DND-41 (cell line): ENCODE measurements around the gene LRRC40.

Experiments used
- EZH2 ChIP-seq: IDR thresholded peaks from 3 replicates; pipeline ENCODE4 v1.6.1; 2012; ENCODE audit warnings: borderline replicate concordance, low read depth, mild to moderate bottlenecking, moderate library complexity, low read length, inconsistent platforms; ENCODE audit not compliant: severe bottlenecking
- TF ChIP-seq, protein P1 (sequence below): IDR thresholded peaks from 2 replicates; pipeline ENCODE4 v1.5.1; 2012; ENCODE audit warnings: borderline replicate concordance, low read length, moderate library complexity, mild to moderate bottlenecking; ENCODE audit not compliant: poor library complexity, severe bottlenecking; ENCODE audit errors: extremely low read depth

DNA sequence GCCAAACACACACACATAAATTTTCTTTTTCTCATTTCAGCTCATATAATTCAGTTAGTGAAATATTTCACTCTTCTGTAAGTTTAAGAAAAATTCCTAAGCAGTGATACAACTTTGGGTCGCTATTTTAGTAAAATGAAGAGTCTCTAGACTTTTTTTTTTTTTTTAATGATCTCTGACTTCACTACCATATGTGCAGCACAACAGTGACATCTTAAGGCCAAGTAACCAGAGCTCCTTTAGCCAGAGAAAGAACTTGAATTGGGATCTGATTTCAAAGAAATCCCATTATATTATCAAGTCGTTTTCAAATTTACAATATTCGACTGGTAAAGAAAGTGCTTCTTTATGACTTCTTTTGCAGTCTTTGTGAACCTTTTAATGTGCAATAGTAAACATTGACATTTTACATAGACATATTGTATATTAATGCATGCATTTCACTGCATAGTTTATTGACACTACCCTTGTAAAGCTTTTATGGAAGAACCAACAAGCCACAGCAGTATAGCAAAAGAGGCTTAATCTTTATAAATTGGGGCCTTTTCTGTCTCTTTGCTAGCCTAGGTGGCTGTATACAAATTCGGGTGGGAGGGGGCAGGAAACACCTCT, 62.2 kb downstream of the LRRC40 start:
- TF ChIP-seq, protein P1, sequence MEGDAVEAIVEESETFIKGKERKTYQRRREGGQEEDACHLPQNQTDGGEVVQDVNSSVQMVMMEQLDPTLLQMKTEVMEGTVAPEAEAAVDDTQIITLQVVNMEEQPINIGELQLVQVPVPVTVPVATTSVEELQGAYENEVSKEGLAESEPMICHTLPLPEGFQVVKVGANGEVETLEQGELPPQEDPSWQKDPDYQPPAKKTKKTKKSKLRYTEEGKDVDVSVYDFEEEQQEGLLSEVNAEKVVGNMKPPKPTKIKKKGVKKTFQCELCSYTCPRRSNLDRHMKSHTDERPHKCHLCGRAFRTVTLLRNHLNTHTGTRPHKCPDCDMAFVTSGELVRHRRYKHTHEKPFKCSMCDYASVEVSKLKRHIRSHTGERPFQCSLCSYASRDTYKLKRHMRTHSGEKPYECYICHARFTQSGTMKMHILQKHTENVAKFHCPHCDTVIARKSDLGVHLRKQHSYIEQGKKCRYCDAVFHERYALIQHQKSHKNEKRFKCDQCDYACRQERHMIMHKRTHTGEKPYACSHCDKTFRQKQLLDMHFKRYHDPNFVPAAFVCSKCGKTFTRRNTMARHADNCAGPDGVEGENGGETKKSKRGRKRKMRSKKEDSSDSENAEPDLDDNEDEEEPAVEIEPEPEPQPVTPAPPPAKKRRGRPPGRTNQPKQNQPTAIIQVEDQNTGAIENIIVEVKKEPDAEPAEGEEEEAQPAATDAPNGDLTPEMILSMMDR = no peak
- TF ChIP-seq EZH2 = no peak
